GM18519 (cell line): Measurements from ENCODE around the gene WDR6.
A peak's percentile ranks its signal among the peaks of the same experiment; 100 is the strongest.
"Not testable (repeated sequence)": the region's sequence is repeated elsewhere in the genome, so short reads cannot be mapped to it uniquely, and the experiment has no call there.

Source experiments
- ATAC-seq: cut with Tn5 transposase; IDR thresholded peaks from one replicate; pipeline ENCODE4 v1.9.1; 2021; ENCODE audit warnings: mild to moderate bottlenecking, moderate library complexity; ENCODE audit not compliant: unreplicated experiment, low FRiP score

The WDR6 gene

GRCh38 chr3:48990636-48991469, 16.3 kb upstream of the WDR6 start:
- no peak for ATAC-seq

DNA sequence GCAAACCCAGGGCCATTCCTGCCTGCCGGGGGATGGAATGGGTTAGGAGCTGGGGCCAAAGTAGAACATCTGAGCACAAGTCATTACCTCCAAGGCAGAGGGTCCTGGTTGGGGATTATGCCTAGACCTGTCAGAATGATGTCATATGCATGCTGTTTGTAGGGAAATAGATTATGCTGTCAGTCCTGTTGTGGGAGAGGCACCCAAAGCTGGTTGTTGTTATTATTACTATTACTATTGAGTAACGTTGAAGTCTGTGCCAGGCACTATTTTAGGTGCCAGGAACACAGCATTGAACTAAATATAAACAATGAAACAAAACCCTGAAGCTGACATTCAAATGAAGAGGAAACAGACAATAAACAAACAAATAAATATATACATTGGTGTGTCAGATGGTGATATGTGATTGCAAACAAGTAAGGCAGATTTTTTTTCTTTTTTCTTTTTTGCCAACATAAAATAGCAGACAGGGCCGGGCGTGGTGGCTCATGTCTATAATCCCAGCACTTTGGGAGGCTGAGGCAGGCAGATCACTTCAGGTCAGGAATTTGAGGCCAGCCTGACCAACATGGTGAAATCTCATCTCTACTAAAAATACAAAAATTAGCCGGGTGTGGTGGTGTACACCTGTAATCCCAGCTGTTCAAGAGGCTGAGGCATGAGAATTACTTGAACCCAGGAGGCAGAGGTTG, 15.2 kb upstream of the WDR6 start:
- ATAC-seq: no peak

- no peak for ATAC-seq
Measured at GRCh38 chr3:48993834-48994233, 13.4 kb upstream of the WDR6 start.

- ATAC-seq: no peak
Measured at GRCh38 chr3:48996640-48997039, 10.6 kb upstream of the WDR6 start.

DNA sequence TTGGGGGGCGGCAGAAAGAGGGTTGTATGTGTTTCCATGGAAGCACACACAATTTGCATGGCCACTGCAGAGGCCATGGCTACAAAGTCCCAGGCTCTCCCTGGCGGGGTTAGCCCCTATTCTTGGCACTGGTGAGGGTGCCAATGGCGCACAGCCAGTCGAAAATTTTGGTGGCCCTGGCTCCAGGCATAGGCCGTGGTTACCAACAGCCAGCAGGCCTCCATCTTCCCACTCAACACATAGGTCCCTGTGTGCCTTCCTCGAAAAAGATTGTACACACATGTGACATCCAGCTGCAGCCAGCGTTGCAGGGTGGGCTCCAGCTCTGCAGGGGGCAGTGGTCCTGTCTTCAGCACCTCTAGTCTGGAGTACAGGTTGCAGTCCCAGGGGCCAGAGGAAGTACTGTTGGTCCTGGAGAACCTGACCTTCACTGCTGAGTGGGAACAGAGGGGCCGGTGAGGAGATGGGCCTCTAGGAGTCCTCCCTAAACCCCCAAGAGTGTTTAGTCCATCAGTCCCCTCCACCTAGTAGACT, 10.0 kb upstream of the WDR6 start:
- no peak for ATAC-seq

DNA sequence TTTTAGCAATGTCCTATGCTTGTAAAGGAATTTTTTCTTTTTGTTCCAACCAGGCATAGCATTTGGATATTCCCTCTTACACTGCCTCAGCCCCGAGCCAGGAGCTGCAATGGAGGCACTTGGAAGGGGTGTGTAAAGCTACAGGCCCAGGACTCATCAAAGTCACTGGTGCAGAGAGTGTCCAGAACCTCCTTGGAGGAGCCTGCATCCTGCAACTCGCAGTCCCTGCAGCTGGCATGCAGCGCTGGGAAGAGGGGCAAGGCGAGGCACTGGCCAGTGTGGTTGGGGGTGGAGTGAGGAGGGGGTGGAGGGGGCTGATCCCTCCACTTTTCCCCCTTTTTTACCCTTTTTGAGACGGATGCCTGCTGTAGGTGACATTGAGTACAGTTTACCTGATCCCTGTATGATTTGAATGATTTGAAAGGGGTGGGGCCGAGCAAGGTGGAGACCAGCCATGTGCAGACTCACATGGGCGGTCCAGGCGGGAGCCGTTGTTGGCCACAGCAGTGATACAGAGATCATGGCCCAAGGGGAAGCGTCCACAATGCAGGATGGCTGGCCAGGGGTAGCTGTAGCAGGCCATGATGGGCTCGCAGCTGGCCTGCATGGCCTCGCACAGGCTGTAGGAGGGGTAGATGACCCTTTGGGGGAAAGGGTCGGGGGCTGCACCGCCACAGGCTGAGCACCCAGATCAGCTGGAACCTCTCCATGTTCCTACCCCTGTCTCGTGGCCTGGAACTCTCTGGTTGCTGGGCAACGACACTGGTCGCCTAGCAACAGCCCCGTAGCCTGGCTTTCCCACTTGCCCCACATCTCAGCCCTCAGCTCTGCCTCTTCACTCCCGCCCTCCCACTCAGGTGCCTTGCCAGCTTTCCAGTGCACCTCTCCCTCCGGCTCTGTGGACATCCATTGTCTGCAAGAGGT, 9.2 kb upstream of the WDR6 start:
- no peak for ATAC-seq

- no peak for ATAC-seq
Measured at GRCh38 chr3:48999085-48999858, 7.9 kb upstream of the WDR6 start.

DNA sequence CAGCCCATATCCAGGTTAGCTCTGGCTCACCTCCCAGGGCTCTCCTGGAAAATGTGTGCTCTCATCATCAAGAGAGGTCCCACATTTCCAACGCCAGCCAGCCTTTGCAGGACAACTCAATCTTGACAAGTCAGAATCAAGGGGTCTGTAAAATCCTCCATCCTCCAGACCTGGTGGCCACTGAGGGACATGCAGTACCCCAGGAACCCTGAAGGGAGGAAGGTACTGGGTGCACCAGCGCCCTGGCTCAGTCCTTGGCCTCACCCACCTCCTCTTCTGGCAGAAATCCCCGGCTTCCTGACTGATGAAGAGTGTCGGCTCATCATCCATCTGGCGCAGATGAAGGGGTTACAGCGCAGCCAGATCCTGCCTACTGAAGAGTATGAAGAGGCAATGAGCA, 6.0 kb upstream of the WDR6 start:
- no peak for ATAC-seq

GRCh38 chr3:49004352-49005302, 2.6 kb upstream of the WDR6 start:
- ATAC-seq: no peak

DNA sequence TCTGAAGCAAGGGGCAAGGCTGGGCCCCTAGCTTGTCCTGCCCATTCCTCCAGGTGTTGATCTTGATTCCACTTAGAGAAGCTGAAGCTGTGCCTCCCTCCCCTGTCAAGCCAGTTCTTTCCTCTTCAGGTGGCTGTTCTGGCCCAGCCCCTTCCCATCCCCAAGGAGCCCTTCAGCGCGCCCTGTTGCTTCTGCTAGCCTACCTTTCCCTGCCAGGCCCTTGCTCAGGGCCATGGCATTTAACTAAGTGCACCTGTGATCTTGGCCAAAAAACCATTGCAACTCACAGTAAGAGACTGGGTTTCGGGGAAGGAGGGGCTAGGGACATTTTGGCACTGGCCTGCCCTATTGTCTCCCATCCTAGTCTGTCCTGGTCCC, 1.9 kb upstream of the WDR6 start:
- no peak for ATAC-seq

DNA sequence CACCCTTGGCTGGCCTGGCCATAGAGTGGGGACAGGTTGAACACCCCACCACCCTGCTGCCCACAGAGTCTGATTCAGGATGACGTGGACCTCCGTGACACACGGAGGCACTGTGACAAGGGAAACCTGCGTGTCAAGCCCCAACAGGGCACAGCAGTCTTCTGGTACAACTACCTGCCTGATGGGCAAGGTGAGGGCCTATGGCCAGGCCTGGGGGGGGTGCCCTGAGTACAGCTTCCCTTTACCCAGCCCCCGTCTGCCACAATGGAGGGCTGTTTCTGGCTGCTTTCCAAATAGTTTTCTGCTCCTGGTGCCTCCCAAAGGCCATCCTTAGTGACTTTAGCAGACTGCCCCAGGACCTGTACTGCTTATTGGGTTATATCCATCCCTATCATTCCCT, 1.2 kb upstream of the WDR6 start:
- ATAC-seq: no peak

DNA sequence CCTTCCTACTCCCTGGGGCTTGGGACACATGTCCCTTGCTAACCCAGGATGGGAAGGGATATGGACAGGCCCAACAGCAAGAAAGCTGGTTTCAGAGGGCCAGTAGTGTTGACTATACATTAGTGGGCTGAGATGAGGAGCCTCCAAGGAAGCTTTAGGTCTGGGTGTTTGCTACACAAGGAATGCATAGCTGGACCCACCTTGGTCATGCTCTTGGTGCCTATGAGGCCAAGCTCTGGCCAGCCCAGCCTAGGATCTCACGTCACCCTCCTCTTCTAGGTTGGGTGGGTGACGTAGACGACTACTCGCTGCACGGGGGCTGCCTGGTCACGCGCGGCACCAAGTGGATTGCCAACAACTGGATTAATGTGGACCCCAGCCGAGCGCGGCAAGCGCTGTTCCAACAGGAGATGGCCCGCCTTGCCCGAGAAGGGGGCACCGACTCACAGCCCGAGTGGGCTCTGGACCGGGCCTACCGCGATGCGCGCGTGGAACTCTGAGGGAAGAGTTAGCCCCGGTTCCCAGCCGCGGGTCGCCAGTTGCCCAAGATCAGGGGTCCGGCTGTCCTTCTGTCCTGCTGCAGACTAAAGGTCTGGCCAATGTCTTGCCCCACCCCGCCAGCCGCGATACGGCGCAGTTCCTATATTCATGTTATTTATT, 653 bp upstream of the WDR6 start:
- ATAC-seq: no peak

DNA sequence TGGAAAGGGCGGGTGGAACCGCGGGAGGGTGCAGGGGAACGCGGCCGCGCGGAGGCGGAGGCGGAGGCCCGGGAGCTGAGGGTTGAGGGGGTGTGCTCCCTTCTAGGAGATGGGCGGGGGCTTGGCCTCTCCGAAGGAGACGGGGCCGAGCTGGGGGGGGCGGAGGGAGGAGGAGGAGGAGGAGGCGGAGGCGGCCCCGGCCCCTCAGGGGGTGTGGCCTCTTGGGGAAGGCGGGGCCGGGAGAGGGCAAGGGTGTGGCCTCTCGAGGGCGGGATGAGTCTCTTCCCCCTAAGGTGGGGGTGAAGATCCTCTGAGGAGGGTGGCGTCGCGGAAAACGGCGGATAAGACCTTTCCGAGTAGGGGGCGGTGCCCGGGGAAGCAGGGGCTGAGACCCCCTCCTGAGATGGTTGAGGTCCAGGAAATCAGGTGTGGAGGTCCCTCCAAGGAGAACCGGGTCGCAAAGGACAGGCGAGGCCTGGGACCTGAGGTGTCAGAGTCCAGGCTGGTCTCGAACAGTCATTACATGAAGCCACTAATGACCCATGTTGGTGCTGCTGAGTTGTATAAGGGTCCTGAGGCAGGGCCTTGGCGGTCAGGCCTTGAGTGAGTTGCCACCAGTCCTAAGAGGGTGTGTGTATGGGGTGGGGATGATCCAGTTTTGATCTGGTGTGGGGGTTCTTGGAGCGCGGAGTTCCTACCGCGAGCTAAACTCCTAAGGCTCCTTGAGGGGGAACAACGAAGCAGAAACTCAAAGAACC, 759 bp downstream of the WDR6 start:
- peak; percentile 25 for ATAC-seq

DNA sequence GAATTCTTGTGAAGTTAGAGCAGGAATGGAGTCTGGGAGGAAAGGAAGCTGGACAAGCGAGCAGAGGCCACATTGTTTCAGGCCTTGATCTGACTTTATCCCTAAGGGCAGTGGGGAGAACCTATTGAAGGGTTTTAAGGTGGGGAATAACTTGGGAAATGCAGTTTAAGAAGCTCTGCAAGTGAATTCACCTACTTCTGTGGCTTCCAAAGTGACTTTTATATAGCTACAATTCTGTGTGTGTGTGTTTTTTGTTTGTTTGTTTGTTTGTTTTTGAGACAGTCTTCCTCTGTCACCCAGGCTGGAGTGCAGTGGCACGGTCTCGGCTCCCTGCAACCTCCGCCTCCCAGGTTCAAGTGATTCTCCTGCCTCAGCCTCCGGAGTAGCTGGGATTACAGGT, 1.4 kb downstream of the WDR6 start:
- not testable (repeated sequence) for ATAC-seq

- no peak for ATAC-seq
Measured at GRCh38 chr3:49009396-49009795, 2.2 kb downstream of the WDR6 start.

DNA sequence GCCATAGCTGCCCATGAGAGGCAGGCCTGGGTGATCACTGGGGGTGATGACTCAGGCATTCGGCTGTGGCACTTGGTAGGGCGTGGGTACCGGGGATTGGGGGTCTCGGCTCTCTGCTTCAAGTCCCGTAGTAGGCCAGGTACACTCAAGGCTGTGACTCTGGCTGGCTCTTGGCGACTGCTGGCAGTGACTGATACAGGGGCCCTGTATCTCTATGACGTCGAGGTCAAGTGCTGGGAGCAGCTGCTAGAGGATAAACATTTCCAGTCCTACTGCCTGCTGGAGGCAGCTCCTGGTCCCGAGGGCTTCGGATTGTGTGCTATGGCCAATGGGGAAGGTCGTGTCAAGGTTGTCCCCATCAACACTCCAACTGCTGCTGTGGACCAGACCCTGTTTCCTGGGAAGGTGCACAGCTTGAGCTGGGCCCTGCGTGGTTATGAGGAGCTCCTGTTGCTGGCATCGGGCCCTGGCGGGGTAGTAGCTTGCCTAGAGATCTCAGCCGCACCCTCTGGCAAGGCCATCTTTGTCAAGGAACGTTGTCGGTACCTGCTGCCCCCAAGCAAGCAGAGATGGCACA, 5.3 kb downstream of the WDR6 start:
- ATAC-seq: no peak

- no peak for ATAC-seq
Measured at GRCh38 chr3:49013113-49013737, 6.0 kb downstream of the WDR6 start.
